ENCODE measurements around the gene ZC3H4.

Gene ZC3H4

GRCh38 chr19:47035127-47036096, 78.2 kb downstream of the ZC3H4 start:
- TF ChIP-seq MYC (IDR thresholded peaks at IDR 0.05; ENCODE audit: low read depth, low read length) (peak; percentile 78), MAX (IDR thresholded peaks at IDR 0.05; ENCODE audit: low read depth, low read length) (peak; percentile 93), CTCF (IDR thresholded peaks at IDR 0.05; ENCODE audit: low read depth, low read length) (peak; percentile 100), POLR2A (IDR thresholded peaks at IDR 0.05; ENCODE audit: extremely low read depth, insufficient read length) (peak; percentile 79)
- DNase-seq (ENCODE audit: low read depth): peak; percentile 100
- H3K4me3 ChIP-seq (ENCODE audit: low read depth, low read length): peak overlapping the region; percentile 74

DNA sequence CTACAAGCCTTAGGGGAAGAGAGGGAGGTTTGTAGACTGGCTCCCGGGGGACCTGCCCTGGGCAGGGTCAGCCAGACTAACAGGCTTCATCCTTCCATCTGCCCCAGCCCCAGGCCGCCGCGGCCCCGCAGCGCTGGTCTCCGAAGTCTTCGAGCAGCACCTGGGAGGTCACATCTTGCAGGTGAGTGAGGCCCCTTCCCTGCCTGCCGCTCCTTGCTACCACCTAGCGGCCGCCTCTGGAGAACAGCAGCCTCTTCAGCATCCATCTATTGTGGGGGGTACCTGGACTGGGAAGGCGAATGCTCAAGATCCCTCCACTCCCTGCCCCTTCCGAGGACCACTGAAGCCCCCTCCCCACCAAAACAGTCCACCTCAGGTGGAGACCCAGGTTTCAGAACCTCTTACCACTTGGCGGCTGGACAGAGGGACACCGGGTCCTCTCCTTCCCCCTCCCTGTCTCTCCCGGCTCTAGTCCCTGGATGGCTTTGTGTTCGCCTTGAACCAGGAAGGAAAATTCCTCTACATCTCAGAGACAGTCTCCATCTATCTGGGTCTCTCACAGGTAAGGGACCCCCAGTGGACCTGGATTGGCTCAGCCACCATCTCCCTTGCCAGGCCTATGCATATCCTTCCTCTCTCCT, 81.3 kb downstream of the ZC3H4 start:
- TF ChIP-seq CTCF (IDR thresholded peaks at IDR 0.05; ENCODE audit: low read depth, low read length) (peak; percentile 100), POLR2A (IDR thresholded peaks at IDR 0.05; ENCODE audit: extremely low read depth, insufficient read length) (no peak)
- DNase-seq (ENCODE audit: low read depth): peak; percentile 73
- H3K4me3 ChIP-seq (ENCODE audit: low read depth, low read length): no peak overlapping the region

GRCh38 chr19:47028195-47028601, 85.4 kb downstream of the ZC3H4 start:
- TF ChIP-seq POLR2A (IDR thresholded peaks at IDR 0.05; ENCODE audit: extremely low read depth, insufficient read length) (no peak), CTCF (IDR thresholded peaks at IDR 0.05; ENCODE audit: low read depth, low read length) (peak; percentile 6), MYC (IDR thresholded peaks at IDR 0.05; ENCODE audit: low read depth, low read length) (no peak), MAX (IDR thresholded peaks at IDR 0.05; ENCODE audit: low read depth, low read length) (no peak)
- no peak for DNase-seq (ENCODE audit: low read depth)
- H3K4me3 ChIP-seq (ENCODE audit: low read depth, low read length): no peak overlapping the region

GRCh38 chr19:47027586-47028088, 85.9 kb downstream of the ZC3H4 start:
- DNase-seq (ENCODE audit: low read depth): no peak
- TF ChIP-seq MYC (IDR thresholded peaks at IDR 0.05; ENCODE audit: low read depth, low read length): no peak
- H3K4me3 ChIP-seq (ENCODE audit: low read depth, low read length): no peak overlapping the region

- no peak for DNase-seq (ENCODE audit: low read depth)
- H3K4me3 ChIP-seq (ENCODE audit: low read depth, low read length): no peak overlapping the region
- TF ChIP-seq MYC (IDR thresholded peaks at IDR 0.05; ENCODE audit: low read depth, low read length): no peak
- TF ChIP-seq MAX (IDR thresholded peaks at IDR 0.05; ENCODE audit: low read depth, low read length): no peak
- TF ChIP-seq POLR2A (IDR thresholded peaks at IDR 0.05; ENCODE audit: extremely low read depth, insufficient read length): no peak
Measured at GRCh38 chr19:47026889-47027288, 86.7 kb downstream of the ZC3H4 start.

- TF ChIP-seq MYC (IDR thresholded peaks at IDR 0.05; ENCODE audit: low read depth, low read length) (no peak), POLR2A (IDR thresholded peaks at IDR 0.05; ENCODE audit: extremely low read depth, insufficient read length) (no peak), MAX (IDR thresholded peaks at IDR 0.05; ENCODE audit: low read depth, low read length) (no peak), CTCF (IDR thresholded peaks at IDR 0.05; ENCODE audit: low read depth, low read length) (no peak)
- DNase-seq (ENCODE audit: low read depth): no peak
Measured at GRCh38 chr19:47026156-47026555, 87.4 kb downstream of the ZC3H4 start.

More at GRCh38 chr19:47026156-47026555, 87.4 kb downstream of the ZC3H4 start:
- H3K4me3 ChIP-seq (ENCODE audit: low read depth, low read length): no peak overlapping the region

All from NB4 (cell line).